Adrenal gland (tissue), 12 donors: Measurements from ENCODE around the gene FAM53B. TPM values are rescaled to one million over a fixed set of nuclear protein-coding genes. Genes with fewer than 3 reads are reported as not detected.

Experiments
- DNase-seq, 7 donors: peaks; one replicate each; pipeline ENCODE4 v3.0.0-alpha.2; 2019 to 2020
- H3K27ac ChIP-seq, 5 donors: fragments of 200-600 bp; sonication (generic) in 4 of 5; 1 replicate in 3 of 5; 2 replicates in 2 of 5; pipeline versions ENCODE4 v1.5.1 to v1.8.0; 2016 to 2020; ENCODE audit warnings: mild to moderate bottlenecking in 1 of 5
- H3K27me3 ChIP-seq: fragments of 200-600 bp; 2 replicates; pipeline ENCODE4 v1.8.0; 2021
- H3K36me3 ChIP-seq, 2 donors: fragments of 200-600 bp; replicated peaks in 1 of 2; 1 replicate in 1 of 2; 2 replicates in 1 of 2; pipeline versions ENCODE4 v1.5.1 to v1.8.0; 2018 to 2022
- H3K4me1 ChIP-seq, 2 donors: fragments of 200-600 bp; replicated peaks in 1 of 2; 1 replicate in 1 of 2; 2 replicates in 1 of 2; pipeline versions ENCODE4 v1.5.1 to v1.8.0; 2018 to 2021
- H3K4me3 ChIP-seq, 4 donors: fragments of 200-600 bp; sonication (generic) in 3 of 4; one replicate each; pipeline ENCODE4 v1.5.1; 2016 to 2018
- H3K9me3 ChIP-seq, 3 donors: fragments of 200-600 bp; sonication (generic) in 1 of 3; replicated peaks in 1 of 3; 1 replicate in 2 of 3; 2 replicates in 1 of 3; pipeline versions ENCODE4 v1.5.1 to v1.8.0; 2016 to 2021
- CTCF ChIP-seq, 6 experiments: fragments of 450-650 bp in 4 of 6; fragments of 200-600 bp in 2 of 6; sonication (generic) in 1 of 6; IDR thresholded peaks; 1 replicate in 5 of 6; 2 replicates in 1 of 6; pipeline versions ENCODE4 v1.5.1 to v1.8.0; 2016 to 2021; ENCODE audit warnings: antibody characterized with exemption in 6 of 6, mild to moderate bottlenecking in 2 of 6, moderate library complexity in 1 of 6
- POLR2A ChIP-seq, 2 donors: fragments of 450-650 bp; IDR thresholded peaks; one replicate each; pipeline ENCODE4 v1.6.1; 2017; ENCODE audit warnings: antibody characterized with exemption in 2 of 2, mild to moderate bottlenecking in 2 of 2, moderate library complexity in 1 of 2
- WGBS, 4 donors: extraction: QIAGEN DNeasy Blood & Tissue Kit in 2 of 4; methylation state at CpG; one replicate each; pipeline versions ENCODE4 v1.1.5 to v1.1.7; 2013 to 2017; 5-methylcytosine and 5-hydroxymethylcytosine counted together
- intact Hi-C, 2 donors: fragments of 100-400 bp; cut with DNase I; formaldehyde crosslinking; loops; one replicate each; pipeline versions ENCODE4 v1.14.1 to v1.15.0; 2022 to 2023
- polyA plus RNA-seq, 3 donors: library from polyadenylated mRNA; stranded (reverse); fragments of 200-250 nt in 2 of 3; fragments of 350-450 nt in 1 of 3; fragmentation: Illumina TruSeq in 1 of 3; extraction: RNeasy Lipid Tissue Mini Kit (QIAGEN cat#74804) in 1 of 3; gene quantifications; one replicate each; pipeline ENCODE4 v1.2.3, GENCODE V29; 2013 to 2014
- total RNA-seq, 9 donors: library from RNA; depleted of rRNA in 4 of 9; stranded (reverse); fragments of >200 nt in 4 of 9; fragments of 120-200 nt in 1 of 9; fragmentation: NEBNext Ultra II Directional in 1 of 9; extraction: Animal tissue kit (Norgen Biotek cat#: 25700) in 1 of 9; gene quantifications; one replicate each; pipeline versions ENCODE4 v1.1.0 to v1.2.4, GENCODE V29; 2013 to 2023
- donor health status: healthy with polysubstance abuse.
- donor health status: Bipolar disorder and iron deficiency.
- donor health status: DM: yes; HTN: yes; CAD: no.
- donor health status: DM: no; HTN: no; CAD: no.
- donor health status: DM: no; HTN: no; CAD: no.
- donor health status: DM: yes; HTN: yes; CAD: no.

Gene FAM53B
- total and polyA plus RNA-seq, 12 donors: 15.1 to 90.9 (median 65.5) TPM

GRCh38 chr10:124616040-124616835 is 127.9 kb downstream of the FAM53B start:
- Histone ChIP-seq H3K4me3 (no peak overlapping the region), H3K27me3 (no peaks in the 10 kb centered on the region), H3K4me1 (peaks cover 22 to 34% of the 10 kb centered on the region in 2 donors), H3K27ac (peak overlapping the region in 1 of 5 donors; percentile 22), H3K36me3 (peaks cover 0 to 11% of the 10 kb centered on the region in 2 donors), H3K9me3 (no peaks in the 10 kb centered on the region)
- TF ChIP-seq POLR2A (IDR thresholded peaks at IDR 0.05): no peak
- no peak for TF ChIP-seq CTCF (IDR thresholded peaks at IDR 0.05)
- intact Hi-C loops: no loop called here
- 89 to 92% (median 91%) methylated on average over 7 to 30 of the region's 30 CpGs for WGBS, 4 donors
- DNase-seq: no peak

- Histone ChIP-seq H3K4me3 (no peak overlapping the region), H3K9me3 (no peaks in the 10 kb centered on the region), H3K36me3 (peaks cover 0 to 11% of the 10 kb centered on the region in 2 donors), H3K27ac (no peak overlapping the region), H3K4me1 (peaks cover 22 to 29% of the 10 kb centered on the region in 2 donors), H3K27me3 (no peaks in the 10 kb centered on the region)
- 91 to 98% (median 97%) methylated on average over 11 to 34 of the region's 34 CpGs for WGBS, 4 donors
- no peak for TF ChIP-seq CTCF (IDR thresholded peaks at IDR 0.05)
- TF ChIP-seq POLR2A (IDR thresholded peaks at IDR 0.05): no peak
- intact Hi-C loops: no loop called here
- no peak for DNase-seq
Observed at GRCh38 chr10:124615259-124615658, 128.9 kb downstream of the FAM53B start.

- H3K4me1 ChIP-seq: peaks cover 15 to 29% of the 10 kb centered on the region in 2 donors
- intact Hi-C loops: no loop called here
- no peaks in the 10 kb centered on the region for H3K27me3 ChIP-seq
Observed at GRCh38 chr10:124614003-124614659, 130.0 kb downstream of the FAM53B start.

More at GRCh38 chr10:124614003-124614659, 130.0 kb downstream of the FAM53B start:
- WGBS, 4 donors: 37 to 59% (median 54%) methylated on average over 7 to 11 of the region's 11 CpGs
- TF ChIP-seq POLR2A (IDR thresholded peaks at IDR 0.05) (no peak), CTCF (IDR thresholded peaks at IDR 0.05) (no peak)
- Histone ChIP-seq H3K4me3 (no peak overlapping the region), H3K27ac (peak overlapping the region; percentile 25 to 74 (median 68)), H3K36me3 (peaks cover 0 to 11% of the 10 kb centered on the region in 2 donors), H3K9me3 (no peaks in the 10 kb centered on the region)
- peak in 4 of 7 donors; percentile 46 to 73 (median 64) for DNase-seq
